GM12872 (cell line): ENCODE results near the gene NKAIN2.

Source experiments
- CTCF ChIP-seq: IDR thresholded peaks from 3 replicates; pipeline ENCODE4 v1.5.1; 2011; ENCODE audit warnings: low read depth, mild to moderate bottlenecking, low read length, moderate library complexity; ENCODE audit not compliant: insufficient read depth

The NKAIN2 gene

GRCh38 chr6:124163676-124164075 lies 360.0 kb downstream of the NKAIN2 start:
- no peak for TF ChIP-seq CTCF

GRCh38 chr6:124164343-124164742 lies 360.7 kb downstream of the NKAIN2 start:
- TF ChIP-seq CTCF: no peak

- TF ChIP-seq CTCF: no peak
These were observed 386.6 kb downstream of the NKAIN2 start for GRCh38 chr6:124190256-124190655.

- TF ChIP-seq CTCF: no peak
These were observed 389.5 kb downstream of the NKAIN2 start for GRCh38 chr6:124193132-124193531.

- TF ChIP-seq CTCF: no peak
These were observed 393.5 kb downstream of the NKAIN2 start for GRCh38 chr6:124197148-124197547.

- TF ChIP-seq CTCF: no peak
These were observed 395.6 kb downstream of the NKAIN2 start for GRCh38 chr6:124199286-124199685.

GRCh38 chr6:124200661-124201060 lies 397.0 kb downstream of the NKAIN2 start:
- no peak for TF ChIP-seq CTCF
